PFSK-1 (cell line): ENCODE results near the gene GDI1.

Experiments
- FOXP2 ChIP-seq: optimal IDR thresholded peaks from 2 replicates; pipeline ENCODE3; 2011; ENCODE audit warnings: borderline replicate concordance, control low read depth, inconsistent platforms; ENCODE audit not compliant: insufficient read depth; ENCODE audit errors: extremely low read length, extremely low read depth
- POLR2AphosphoS5 ChIP-seq: IDR thresholded peaks from 2 replicates; pipeline ENCODE4 v1.6.1; 2012; ENCODE audit warnings: low read depth, mild to moderate bottlenecking, control low read depth, low read length, moderate library complexity
- REST ChIP-seq, 2 experiments: IDR thresholded peaks; 2 replicates each; pipeline versions ENCODE4 v1.6.1 to v1.8.0; 2011 to 2012; ENCODE audit warnings: low read depth in 2 of 2, low read length in 2 of 2, control low read depth in 1 of 2, inconsistent platforms in 1 of 2, mild to moderate bottlenecking in 1 of 2, moderate library complexity in 1 of 2; ENCODE audit not compliant: insufficient read depth in 1 of 2
- SIN3A ChIP-seq: IDR thresholded peaks from 2 replicates; pipeline ENCODE4 v1.6.1; 2012; ENCODE audit warnings: mild to moderate bottlenecking, low read length, moderate library complexity, borderline replicate concordance; ENCODE audit not compliant: insufficient read depth
- TAF1 ChIP-seq: IDR thresholded peaks from 2 replicates; pipeline ENCODE4 v1.6.1; 2012; ENCODE audit warnings: low read length, control low read depth, borderline replicate concordance; ENCODE audit not compliant: insufficient read depth

GDI1 gene

GRCh38 chrX:154489182-154489581 lies 52.2 kb downstream of the GDI1 start:
- TF ChIP-seq TAF1 (no peak), POLR2AphosphoS5 (no peak), REST (IDR thresholded peaks at IDR 0.05; ENCODE audit: insufficient read depth in 1 of 2, low read depth in 2 of 2, low read length in 2 of 2) (no peak), FOXP2 (no peak), SIN3A (no peak)

GRCh38 chrX:154490021-154490413 lies 53.1 kb downstream of the GDI1 start:
- TF ChIP-seq TAF1 (no peak), SIN3A (no peak), REST (IDR thresholded peaks at IDR 0.05; ENCODE audit: insufficient read depth in 1 of 2, low read depth in 2 of 2, low read length in 2 of 2) (no peak), POLR2AphosphoS5 (no peak), FOXP2 (no peak)

- TF ChIP-seq SIN3A (no peak), FOXP2 (no peak), POLR2AphosphoS5 (peak; percentile 52), REST (IDR thresholded peaks at IDR 0.05; ENCODE audit: insufficient read depth in 1 of 2, low read depth in 2 of 2, low read length in 2 of 2) (0 out of 4 replicates have a peak, but pooled peaks of 1 of the 2 experiments have one; percentile 34), TAF1 (peak; percentile 77; the same call in 1 of the 2 replicates)
Observed at GRCh38 chrX:154490414-154491083, 53.6 kb downstream of the GDI1 start, which contains the start of gene SLC10A3. TSS of gene SLC10A3 (minus strand) at chrX:154490629. CDS start at chrX:154488940, 1,689 bp downstream.
